SKM-1 treated with dmso at 0.1 percent for 144 hours (cell line): ENCODE data around the gene CNTN5.

ENCODE experiments used
- DNase-seq: peaks from one replicate; lab custom pipeline; 2025; ENCODE audit not compliant: unreplicated experiment; lab: John Stamatoyannopoulos, UW

Gene CNTN5

GRCh38 chr11:100396266-100396665 is 1375.5 kb downstream of the CNTN5 start:
- no peak for DNase-seq

DNA sequence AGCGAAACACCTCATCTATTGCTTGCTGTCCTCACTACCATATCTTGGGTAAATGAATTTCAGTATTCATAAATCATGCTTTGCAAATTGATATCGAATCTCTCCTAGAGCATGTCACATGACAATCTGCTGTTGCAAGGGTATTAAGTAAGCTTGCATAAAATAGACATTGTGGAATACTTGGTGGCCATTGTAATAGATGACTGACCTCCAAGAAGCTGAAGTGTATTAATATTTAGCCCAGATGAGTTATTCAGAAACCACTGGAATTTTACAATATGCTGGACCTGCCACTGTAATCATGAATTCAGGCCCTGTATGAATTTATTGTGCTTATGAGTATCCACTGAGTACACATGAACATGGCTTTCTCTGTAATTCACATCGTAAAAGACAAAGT is 1376.7 kb downstream of the CNTN5 start:
- no peak for DNase-seq

DNA sequence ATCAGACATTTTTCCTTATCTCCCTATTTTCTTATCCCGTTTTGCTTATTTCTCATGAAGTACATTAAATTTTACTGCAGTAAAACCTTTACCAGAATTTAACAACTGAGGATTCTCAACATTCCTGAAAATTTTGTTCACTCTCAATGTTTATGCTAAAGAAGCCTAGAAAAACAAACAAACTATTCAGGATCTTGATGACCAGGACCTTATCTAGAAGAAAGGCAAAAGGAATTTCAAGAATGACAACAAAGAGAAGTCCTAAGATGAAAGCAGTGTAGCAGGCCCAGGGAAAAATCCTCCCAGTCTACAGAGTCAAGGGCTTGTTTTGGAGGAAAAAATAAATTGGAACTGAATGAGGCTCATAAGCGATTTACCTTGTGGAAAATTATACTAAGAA is 1383.1 kb downstream of the CNTN5 start:
- no peak for DNase-seq

DNA sequence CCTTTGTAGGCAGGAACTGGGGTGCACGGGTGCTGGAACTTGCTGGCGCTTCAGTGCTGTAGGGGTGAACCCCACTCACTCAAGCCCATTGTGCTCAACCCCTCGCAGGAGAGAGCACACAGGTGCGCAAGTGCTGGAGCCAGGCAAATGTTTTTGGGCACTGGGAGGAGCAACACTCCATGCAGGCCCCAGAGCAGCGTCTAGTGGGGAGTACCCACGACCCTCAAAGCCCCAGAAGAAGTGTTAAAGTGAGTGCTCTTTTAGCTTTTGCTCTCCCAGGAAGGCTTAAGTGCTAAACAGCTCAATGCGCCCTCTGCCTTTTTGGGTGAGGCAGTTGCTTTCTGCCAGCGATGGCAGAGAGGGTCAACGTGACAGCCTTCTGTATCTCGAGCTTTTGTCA is 1384.2 kb downstream of the CNTN5 start:
- DNase-seq = no peak
